HG03097 (cell line): ENCODE results near the gene GATA6.

ENCODE experiments used
- ATAC-seq: cut with Tn5 transposase; IDR thresholded peaks from one replicate; pipeline ENCODE4 v1.9.1; 2021; ENCODE audit not compliant: unreplicated experiment, low FRiP score

Gene GATA6

GRCh38 chr18:22230471-22230945, 61.1 kb downstream of the GATA6 start:
- ATAC-seq, result no peak

GRCh38 chr18:22233266-22233665, 63.9 kb downstream of the GATA6 start:
- no peak for ATAC-seq

- ATAC-seq, result no peak
Observed at GRCh38 chr18:22238036-22238435, 68.6 kb downstream of the GATA6 start.

DNA sequence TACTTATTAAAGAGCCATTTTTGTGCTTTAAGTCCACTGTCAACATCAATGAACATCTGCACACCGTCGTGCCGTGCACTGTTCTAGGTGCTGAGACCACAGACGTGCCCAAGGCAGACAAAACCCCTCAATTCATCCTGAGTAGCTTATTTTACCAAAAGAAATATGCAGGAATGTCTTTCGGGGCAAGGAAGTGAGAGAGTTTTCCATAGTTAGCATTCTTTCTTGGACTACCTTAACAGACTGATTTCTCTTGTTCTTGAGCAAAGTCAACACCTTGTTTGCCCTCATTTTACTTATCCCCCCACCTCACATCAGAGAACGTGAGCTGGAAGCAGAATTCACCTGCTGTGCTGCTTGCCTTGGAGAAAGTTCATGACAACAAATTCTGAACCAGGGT, 69.3 kb downstream of the GATA6 start:
- no peak for ATAC-seq

- ATAC-seq, result no peak
Observed at GRCh38 chr18:22241921-22242361, 72.6 kb downstream of the GATA6 start.

DNA sequence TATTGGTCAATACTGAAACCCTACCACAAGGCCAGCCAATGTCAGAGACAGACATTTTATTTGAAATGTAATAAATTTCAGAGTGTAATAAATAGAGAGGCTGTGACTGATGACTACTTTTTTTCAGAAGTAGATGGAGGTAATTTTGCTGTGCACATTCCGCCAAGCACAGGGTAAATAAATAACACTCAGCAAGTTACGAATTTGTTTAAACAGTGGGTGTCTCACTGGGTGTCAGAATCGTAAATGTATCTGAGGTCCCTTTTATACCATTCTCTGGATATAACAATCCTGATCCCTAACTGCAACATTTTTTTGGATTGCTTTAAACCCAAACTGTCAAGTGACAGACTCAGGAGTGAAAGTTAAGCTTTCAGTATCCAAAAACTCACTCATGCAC, 74.1 kb downstream of the GATA6 start:
- ATAC-seq, result no peak

DNA sequence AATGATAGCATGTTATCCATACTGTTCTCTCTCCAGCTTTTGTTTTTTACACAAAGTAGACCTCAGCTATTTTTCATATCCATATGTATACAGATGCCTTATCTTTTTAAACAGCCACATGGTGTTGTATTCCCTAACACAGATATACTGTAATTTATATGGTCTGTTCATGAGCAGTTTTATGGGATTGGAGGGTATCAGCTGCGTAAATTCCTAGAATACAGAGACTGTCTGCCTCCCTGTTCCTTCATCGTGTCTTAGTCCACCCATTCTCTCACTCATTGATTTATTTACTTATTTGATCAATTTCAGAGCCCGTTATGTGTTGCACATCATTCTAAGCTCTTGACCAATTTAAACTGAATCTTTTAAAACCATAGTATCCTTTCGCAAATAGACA, 80.6 kb downstream of the GATA6 start:
- ATAC-seq, result no peak

DNA sequence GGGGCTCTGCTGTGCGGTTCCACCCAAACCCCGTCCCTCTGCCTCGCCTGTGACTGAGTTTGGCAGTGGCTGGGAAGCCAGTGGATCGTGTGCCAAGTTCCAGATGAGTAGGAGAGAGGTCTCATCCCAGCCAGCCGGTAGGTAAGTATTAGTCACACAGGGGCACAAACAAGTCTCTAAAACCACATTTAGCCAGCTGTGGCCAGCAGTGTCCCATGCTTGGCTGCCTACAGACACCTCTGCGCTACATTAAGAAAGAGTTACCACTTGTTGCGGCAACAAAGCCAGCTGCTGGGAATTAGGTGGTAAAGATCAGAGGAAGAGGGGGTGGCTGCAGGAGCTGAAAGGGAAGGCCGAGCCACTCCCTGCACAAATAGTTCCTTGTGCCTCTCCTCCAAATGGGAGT, 81.2 kb downstream of the GATA6 start:
- ATAC-seq, result no peak
